GM12892 (cell line): ENCODE results near the gene ZNF14.

Source experiments
- POLR2A ChIP-seq: IDR thresholded peaks from 2 replicates; pipeline ENCODE4 v1.6.1; 2011; ENCODE audit warnings: low read depth, low read length, control low read depth
- POLR2AphosphoS5 ChIP-seq: IDR thresholded peaks from 2 replicates; pipeline ENCODE4 v1.6.1; 2011; ENCODE audit warnings: low read depth, low read length, control low read depth
- TAF1 ChIP-seq: IDR thresholded peaks from 2 replicates; pipeline ENCODE4 v1.6.1; 2011; ENCODE audit warnings: low read depth, mild to moderate bottlenecking, control low read depth, low read length, borderline replicate concordance

DNA sequence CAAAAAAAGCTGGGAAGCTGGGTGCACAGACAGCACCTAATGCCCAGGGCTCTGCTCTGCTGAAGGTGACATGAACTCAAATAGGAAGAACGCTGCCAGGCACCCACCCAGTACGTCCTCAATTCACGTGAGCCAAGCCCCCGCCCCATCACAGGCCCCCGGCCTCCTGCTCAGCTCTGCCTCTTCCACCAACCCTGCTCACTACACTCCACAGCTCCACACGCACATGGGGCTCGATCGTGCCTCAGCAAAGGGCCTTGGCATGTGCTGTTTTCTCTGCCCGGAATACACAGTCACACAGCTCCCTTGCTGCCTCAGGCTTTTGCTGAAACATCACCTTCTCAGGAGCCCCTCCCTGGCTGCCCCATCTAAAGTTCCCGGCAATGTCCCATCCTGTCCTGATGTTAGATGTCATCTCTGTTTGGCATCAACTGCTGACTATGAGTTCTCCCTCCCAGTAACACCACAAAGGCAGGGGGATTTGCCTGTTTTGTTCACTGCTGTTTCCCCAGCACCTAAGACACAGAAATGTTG is 71.7 kb downstream of the ZNF14 start:
- TF ChIP-seq POLR2A, result no peak
- no peak for TF ChIP-seq POLR2AphosphoS5
- TF ChIP-seq TAF1, result no peak
